Epithelial cell of prostate (primary cell): ENCODE measurements around the gene RAI1.
A peak's percentile ranks its signal among the peaks of the same experiment; 100 is the strongest.

ENCODE experiments used
- DNase-seq: peaks from one replicate; pipeline ENCODE4 v3.0.0-alpha.2; 2011; ENCODE audit warnings: low read depth, low spot score
- H3K27ac ChIP-seq: fragments of 450-650 bp; 2 replicates; pipeline ENCODE4 v1.5.1; 2017; ENCODE audit warnings: mild to moderate bottlenecking

Gene RAI1

GRCh38 chr17:17810084-17810894 lies 129.0 kb downstream of the RAI1 start:
- peak overlapping the region; percentile 13 for H3K27ac ChIP-seq

GRCh38 chr17:17810895-17811248 lies 129.6 kb downstream of the RAI1 start:
- no peak for DNase-seq
- no peak overlapping the region for H3K27ac ChIP-seq

More at GRCh38 chr17:17810084-17810894, 129.0 kb downstream of the RAI1 start:
- no peak for DNase-seq

GRCh38 chr17:17811381-17812210 lies 130.3 kb downstream of the RAI1 start:
- peak overlapping the region; percentile 23 for H3K27ac ChIP-seq
- no peak for DNase-seq

GRCh38 chr17:17812211-17813054 lies 131.2 kb downstream of the RAI1 start:
- no peak for DNase-seq
- peak overlapping the region; percentile 23 for H3K27ac ChIP-seq

GRCh38 chr17:17813055-17813724 lies 131.9 kb downstream of the RAI1 start:
- peak overlapping the region; percentile 23 for H3K27ac ChIP-seq
- no peak for DNase-seq

- no peak overlapping the region for H3K27ac ChIP-seq
- no peak for DNase-seq
Measured at GRCh38 chr17:17813725-17814095, 132.5 kb downstream of the RAI1 start.

GRCh38 chr17:17814162-17815061 lies 133.2 kb downstream of the RAI1 start:
- DNase-seq = no peak
- peak overlapping the region; percentile 9 for H3K27ac ChIP-seq

GRCh38 chr17:17815062-17815406 lies 133.8 kb downstream of the RAI1 start:
- no peak for DNase-seq

GRCh38 chr17:17815436-17816200 lies 134.4 kb downstream of the RAI1 start:
- DNase-seq = no peak

More at GRCh38 chr17:17815062-17815406, 133.8 kb downstream of the RAI1 start:
- H3K27ac ChIP-seq = peak overlapping the region; percentile 9

GRCh38 chr17:17816240-17816814 lies 135.1 kb downstream of the RAI1 start:
- no peak for DNase-seq
- no peak overlapping the region for H3K27ac ChIP-seq

More at GRCh38 chr17:17815436-17816200, 134.4 kb downstream of the RAI1 start:
- H3K27ac ChIP-seq = peak overlapping the region; percentile 9

- no peak overlapping the region for H3K27ac ChIP-seq
- DNase-seq = no peak
Measured at GRCh38 chr17:17816831-17817551, 135.7 kb downstream of the RAI1 start.

- DNase-seq = no peak
- no peak overlapping the region for H3K27ac ChIP-seq
Measured at GRCh38 chr17:17817552-17817947, 136.3 kb downstream of the RAI1 start.

- H3K27ac ChIP-seq = no peak overlapping the region
- no peak for DNase-seq
Measured at GRCh38 chr17:17818088-17818526, 136.8 kb downstream of the RAI1 start.

- no peak for DNase-seq
- H3K27ac ChIP-seq = peak overlapping the region; percentile 97
Measured at GRCh38 chr17:17819111-17819510, 137.9 kb downstream of the RAI1 start.

GRCh38 chr17:17819561-17819995 lies 138.3 kb downstream of the RAI1 start:
- peak overlapping the region; percentile 97 for H3K27ac ChIP-seq
- DNase-seq = peak; percentile 59

GRCh38 chr17:17820046-17820445 lies 138.8 kb downstream of the RAI1 start:
- H3K27ac ChIP-seq = peak overlapping the region; percentile 97
- DNase-seq = no peak
